ENCODE data around the gene TYMP. TPM values are rescaled to one million over a fixed set of nuclear protein-coding genes. Genes with fewer than 3 reads are reported as not detected.

Gene TYMP
- total RNA-seq, 3 donors from 2014 or later (not counting 1 experiment from before 2014, with no cell fraction given): 17.7 to 44.6 (median 32.4) TPM

DNA sequence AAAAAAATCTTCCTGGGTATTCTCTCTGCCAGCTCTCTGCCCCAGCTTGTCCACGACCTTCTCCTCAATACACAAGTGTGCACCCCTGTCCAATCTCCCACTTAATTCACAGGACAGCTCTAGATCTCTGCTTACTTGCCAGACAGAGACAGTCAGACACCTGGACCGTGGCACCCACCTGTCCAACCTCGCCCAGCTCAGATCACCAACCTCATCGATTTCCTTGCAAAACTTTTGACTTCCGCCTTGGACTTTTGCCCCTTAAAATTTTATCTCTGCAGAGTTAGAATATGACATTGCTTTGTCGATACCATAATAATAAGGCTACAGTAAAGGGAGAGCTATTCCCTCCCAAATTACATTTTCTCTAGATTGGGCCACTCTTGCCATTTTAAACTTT lies 32.7 kb downstream of the TYMP start:
- no peaks in the 10 kb centered on the region for H3K27me3 ChIP-seq (ENCODE audit: control insufficient read depth, insufficient read depth, low read length)
- no peaks in the 10 kb centered on the region for H3K36me3 ChIP-seq (ENCODE audit: control insufficient read depth, insufficient read depth, low read length)
- H3K27ac ChIP-seq (ENCODE audit: low read length): no peak overlapping the region
- H3K9me3 ChIP-seq (ENCODE audit: control insufficient read depth, insufficient read depth, low read length): no peaks in the 10 kb centered on the region
- intact Hi-C loops (cut with micrococcal nuclease): loop anchor here (5.0 to 10.0 kb wide), 2 partner anchors 222 to 245 kb away; partner anchors contain the start of genes HDAC10 and MAPK11
- H3K4me3 ChIP-seq (ENCODE audit: low read length): no peak overlapping the region
- 89% methylated on average over 6 of the region's 6 CpGs for WGBS (ENCODE audit: insufficient coverage)
- H3K4me1 ChIP-seq (ENCODE audit: control insufficient read depth, insufficient read depth, low read length): peaks cover 6% of the 10 kb centered on the region
- no peaks in the 10 kb centered on the region for H3K36me3 Mint-ChIP-seq
- no peak for ATAC-seq
- TF ChIP-seq, protein P1, sequence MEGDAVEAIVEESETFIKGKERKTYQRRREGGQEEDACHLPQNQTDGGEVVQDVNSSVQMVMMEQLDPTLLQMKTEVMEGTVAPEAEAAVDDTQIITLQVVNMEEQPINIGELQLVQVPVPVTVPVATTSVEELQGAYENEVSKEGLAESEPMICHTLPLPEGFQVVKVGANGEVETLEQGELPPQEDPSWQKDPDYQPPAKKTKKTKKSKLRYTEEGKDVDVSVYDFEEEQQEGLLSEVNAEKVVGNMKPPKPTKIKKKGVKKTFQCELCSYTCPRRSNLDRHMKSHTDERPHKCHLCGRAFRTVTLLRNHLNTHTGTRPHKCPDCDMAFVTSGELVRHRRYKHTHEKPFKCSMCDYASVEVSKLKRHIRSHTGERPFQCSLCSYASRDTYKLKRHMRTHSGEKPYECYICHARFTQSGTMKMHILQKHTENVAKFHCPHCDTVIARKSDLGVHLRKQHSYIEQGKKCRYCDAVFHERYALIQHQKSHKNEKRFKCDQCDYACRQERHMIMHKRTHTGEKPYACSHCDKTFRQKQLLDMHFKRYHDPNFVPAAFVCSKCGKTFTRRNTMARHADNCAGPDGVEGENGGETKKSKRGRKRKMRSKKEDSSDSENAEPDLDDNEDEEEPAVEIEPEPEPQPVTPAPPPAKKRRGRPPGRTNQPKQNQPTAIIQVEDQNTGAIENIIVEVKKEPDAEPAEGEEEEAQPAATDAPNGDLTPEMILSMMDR (IDR thresholded peaks at IDR 0.05): no peak
- no peak overlapping the region for H3K27ac Mint-ChIP-seq
- peaks cover 0 to 7% of the 10 kb centered on the region in 2 donors for H3K27me3 Mint-ChIP-seq (ENCODE audit: low read depth in 2 of 2)
- no peaks in the 10 kb centered on the region for H3K9me3 Mint-ChIP-seq
- H3K4me1 Mint-ChIP-seq: no peaks in the 10 kb centered on the region
- DNase-seq: no peak
- H3K4me3 Mint-ChIP-seq: no peak overlapping the region

DNA sequence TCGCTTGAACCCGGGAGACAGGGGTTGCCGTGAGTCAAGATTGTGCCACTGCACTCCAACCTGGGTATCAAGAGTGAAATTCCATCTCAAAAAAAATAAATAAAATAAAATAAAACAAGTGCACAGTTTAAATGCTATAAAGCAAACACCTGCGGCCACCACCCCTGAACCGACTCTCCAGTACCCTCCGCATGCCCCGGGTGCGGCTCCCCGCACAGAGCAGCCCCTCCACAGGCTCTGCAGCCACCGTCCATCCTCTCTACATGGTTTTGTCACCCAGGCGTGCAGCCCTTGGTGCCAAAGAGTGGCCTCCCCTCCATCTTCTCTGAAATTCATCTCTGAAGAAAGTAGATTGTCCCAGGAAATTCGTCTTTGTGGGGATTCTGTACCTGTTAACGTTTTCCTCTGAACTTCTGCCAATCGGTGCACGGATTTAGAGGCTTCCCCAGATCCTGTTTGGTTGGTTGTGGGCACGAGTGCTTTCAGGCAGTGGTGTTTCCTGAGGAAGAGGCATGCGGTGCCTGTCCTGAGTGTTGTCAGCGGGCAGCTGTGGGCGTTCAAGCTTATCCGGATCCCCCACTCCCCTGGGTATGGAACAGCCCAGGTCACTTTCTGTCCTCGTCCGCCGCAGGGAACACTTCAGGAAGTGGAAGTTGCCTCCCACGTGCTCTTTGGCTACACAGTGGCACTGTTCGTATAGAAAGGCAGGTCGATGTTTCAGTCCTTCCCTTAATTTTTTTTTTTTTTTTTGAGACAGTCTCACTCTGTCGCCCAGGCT lies 39.1 kb downstream of the TYMP start:
- Mint-ChIP-seq H3K36me3 (no peaks in the 10 kb centered on the region), H3K27me3 (ENCODE audit: low read depth in 2 of 2) (peaks cover 6 to 7% of the 10 kb centered on the region in 2 donors), H3K4me3 (no peak overlapping the region), H3K27ac (no peak overlapping the region), H3K4me1 (peaks cover 0 to 5% of the 10 kb centered on the region in 2 donors), H3K9me3 (no peaks in the 10 kb centered on the region)
- Histone ChIP-seq H3K9me3 (ENCODE audit: control insufficient read depth, insufficient read depth, low read length) (no peaks in the 10 kb centered on the region), H3K27me3 (ENCODE audit: control insufficient read depth, insufficient read depth, low read length) (no peaks in the 10 kb centered on the region), H3K27ac (ENCODE audit: low read length) (no peak overlapping the region), H3K4me3 (ENCODE audit: low read length) (no peak overlapping the region), H3K36me3 (ENCODE audit: control insufficient read depth, insufficient read depth, low read length) (no peaks in the 10 kb centered on the region), H3K4me1 (ENCODE audit: control insufficient read depth, insufficient read depth, low read length) (peaks cover 7% of the 10 kb centered on the region)
- DNase-seq: peak in 1 of 2 donors; percentile 18
- intact Hi-C loops (cut with micrococcal nuclease): loop anchor here (10.0 kb wide), 1 partner anchor 216 kb away; the partner anchor contains the start of gene MAPK11
- TF ChIP-seq, protein P1 (IDR thresholded peaks at IDR 0.05): no peak
- ATAC-seq: no peak
- WGBS (ENCODE audit: insufficient coverage): 36% methylated on average over 27 of the region's 27 CpGs

DNA sequence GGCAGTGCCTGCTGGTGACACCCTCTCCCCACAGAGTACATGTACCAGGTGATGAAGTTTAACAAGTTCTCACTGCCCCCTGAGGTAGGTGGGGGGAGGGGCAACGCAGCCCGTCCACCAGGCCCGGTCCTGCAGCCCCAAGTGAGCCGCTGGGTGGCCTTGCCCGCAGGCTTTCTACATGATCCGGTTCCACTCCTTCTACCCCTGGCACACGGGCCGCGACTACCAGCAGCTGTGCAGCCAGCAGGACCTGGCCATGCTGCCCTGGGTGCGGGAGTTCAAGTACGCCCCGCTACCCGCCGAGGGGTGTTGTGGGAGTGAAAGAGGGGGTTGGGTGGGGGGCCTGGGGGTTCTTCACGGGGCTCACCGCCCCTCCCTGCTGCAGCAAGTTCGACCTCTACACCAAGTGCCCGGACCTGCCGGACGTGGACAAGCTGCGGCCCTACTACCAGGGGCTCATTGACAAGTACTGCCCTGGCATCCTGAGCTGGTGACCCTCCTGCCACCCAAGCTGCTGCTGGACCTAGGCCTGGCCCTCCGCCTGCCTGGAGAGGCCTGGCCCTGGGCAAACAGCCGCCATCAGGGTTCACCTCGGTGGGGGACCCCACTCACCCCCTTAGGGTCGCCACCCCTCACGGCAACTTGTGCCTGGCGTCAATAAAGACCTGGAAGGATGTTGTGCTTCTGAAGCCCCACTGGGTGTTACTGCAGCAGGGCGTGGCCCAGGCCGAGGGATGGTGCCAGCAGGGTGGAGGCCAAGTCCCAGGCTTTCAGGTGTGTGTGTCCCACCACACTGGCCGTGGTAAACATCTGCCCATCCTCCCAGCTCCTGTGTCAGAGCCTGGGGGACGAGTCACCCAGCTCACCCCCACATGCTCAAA lies 40.2 kb downstream of the TYMP start:
- peaks cover 0 to 5% of the 10 kb centered on the region in 2 donors for H3K4me1 Mint-ChIP-seq
- 93% methylated on average over 31 of the region's 31 CpGs for WGBS (ENCODE audit: insufficient coverage)
- no peaks in the 10 kb centered on the region for H3K36me3 ChIP-seq (ENCODE audit: control insufficient read depth, insufficient read depth, low read length)
- no peak overlapping the region for H3K4me3 ChIP-seq (ENCODE audit: low read length)
- no peaks in the 10 kb centered on the region for H3K27me3 ChIP-seq (ENCODE audit: control insufficient read depth, insufficient read depth, low read length)
- TF ChIP-seq, protein P1 (IDR thresholded peaks at IDR 0.05): no peak
- peaks cover 8 to 9% of the 10 kb centered on the region in 2 donors for H3K27me3 Mint-ChIP-seq (ENCODE audit: low read depth in 2 of 2)
- no peaks in the 10 kb centered on the region for H3K36me3 Mint-ChIP-seq
- no peak overlapping the region for H3K27ac Mint-ChIP-seq
- no peaks in the 10 kb centered on the region for H3K9me3 ChIP-seq (ENCODE audit: control insufficient read depth, insufficient read depth, low read length)
- H3K4me3 Mint-ChIP-seq: no peak overlapping the region
- ATAC-seq (no peak), DNase-seq (no peak)
- intact Hi-C loops (cut with micrococcal nuclease): loop anchor here (10.0 kb wide), 1 partner anchor 215 kb away; the partner anchor contains the start of gene MAPK11
- H3K9me3 Mint-ChIP-seq: no peaks in the 10 kb centered on the region
- H3K27ac ChIP-seq (ENCODE audit: low read length): no peak overlapping the region
- H3K4me1 ChIP-seq (ENCODE audit: control insufficient read depth, insufficient read depth, low read length): peaks cover 7% of the 10 kb centered on the region

All from natural killer cell (primary cell).